ENCODE results near the gene BBOX1. TPM values are rescaled to one million over a fixed set of nuclear protein-coding genes. Genes with fewer than 3 reads are reported as not detected.

The BBOX1 gene
- total and polyA plus RNA-seq, 4 donors: 2.8 to 18.4 (median 9.0) TPM

- Histone ChIP-seq H3K9me3 (ENCODE audit: control insufficient read depth in 4 of 4, low read length in 3 of 4) (no peaks in the 10 kb centered on the region), H3K27me3 (ENCODE audit: control insufficient read depth in 4 of 4, insufficient read depth in 4 of 4, low read length in 3 of 4) (no peaks in the 10 kb centered on the region), H3K36me3 (ENCODE audit: control insufficient read depth in 4 of 4, insufficient read depth in 3 of 4, low read depth in 1 of 4, low read length in 3 of 4) (no peaks in the 10 kb centered on the region), H3K27ac (ENCODE audit: low read depth in 1 of 2, low read length in 2 of 2) (no peak overlapping the region), H3K4me3 (ENCODE audit: low read depth in 1 of 3, low read length in 3 of 3) (no peak overlapping the region), H3K4me1 (ENCODE audit: control insufficient read depth in 4 of 4, insufficient read depth in 4 of 4, low read length in 3 of 4) (peaks cover 0 to 36% (median 12%) of the 10 kb centered on the region in 4 donors), H3K9ac (ENCODE audit: low read depth in 1 of 2, low read length in 2 of 2) (no peak overlapping the region)
- TF ChIP-seq HNF4G (IDR thresholded peaks at IDR 0.05): no peak
- TF ChIP-seq RAD21 (IDR thresholded peaks at IDR 0.05): peak in 1 of 2 donors; percentile 24
- no peak for TF ChIP-seq EGR1 (IDR thresholded peaks at IDR 0.05; ENCODE audit: low read depth in 2 of 2)
- DNase-seq (ENCODE audit: low spot score): no peak
These were observed 43.9 kb downstream of the BBOX1 start for GRCh38 chr11:27084518-27084917.

- Histone ChIP-seq H3K4me1 (ENCODE audit: control insufficient read depth in 4 of 4, insufficient read depth in 4 of 4, low read length in 3 of 4) (peaks cover 1 to 36% (median 13%) of the 10 kb centered on the region in 4 donors), H3K36me3 (ENCODE audit: control insufficient read depth in 4 of 4, insufficient read depth in 3 of 4, low read depth in 1 of 4, low read length in 3 of 4) (no peaks in the 10 kb centered on the region), H3K9me3 (ENCODE audit: control insufficient read depth in 4 of 4, low read length in 3 of 4) (no peaks in the 10 kb centered on the region), H3K9ac (ENCODE audit: low read depth in 1 of 2, low read length in 2 of 2) (no peak overlapping the region), H3K27ac (ENCODE audit: low read depth in 1 of 2, low read length in 2 of 2) (no peak overlapping the region), H3K4me3 (ENCODE audit: low read depth in 1 of 3, low read length in 3 of 3) (no peak overlapping the region), H3K27me3 (ENCODE audit: control insufficient read depth in 4 of 4, insufficient read depth in 4 of 4, low read length in 3 of 4) (no peaks in the 10 kb centered on the region)
- no peak for TF ChIP-seq ATF3 (IDR thresholded peaks at IDR 0.05)
- no peak for TF ChIP-seq RXRA (IDR thresholded peaks at IDR 0.05)
- no peak for TF ChIP-seq MAX (IDR thresholded peaks at IDR 0.05)
- TF ChIP-seq REST (IDR thresholded peaks at IDR 0.05): no peak
- no peak for TF ChIP-seq SP1 (IDR thresholded peaks at IDR 0.05)
- no peak for TF ChIP-seq HNF4A (conservative IDR thresholded peaks at IDR 0.05)
- no peak for TF ChIP-seq RAD21 (IDR thresholded peaks at IDR 0.05)
- TF ChIP-seq JUND (IDR thresholded peaks at IDR 0.05): no peak
- 86% methylated on average over 1 of the region's 1 CpG for WGBS
- no peak for DNase-seq (ENCODE audit: low spot score)
These were observed 44.5 kb downstream of the BBOX1 start for GRCh38 chr11:27085111-27085510.

- Histone ChIP-seq H3K36me3 (ENCODE audit: control insufficient read depth in 4 of 4, insufficient read depth in 3 of 4, low read depth in 1 of 4, low read length in 3 of 4) (no peaks in the 10 kb centered on the region), H3K9ac (ENCODE audit: low read depth in 1 of 2, low read length in 2 of 2) (no peak overlapping the region), H3K4me1 (ENCODE audit: control insufficient read depth in 4 of 4, insufficient read depth in 4 of 4, low read length in 3 of 4) (peaks cover 1 to 40% (median 13%) of the 10 kb centered on the region in 4 donors), H3K27me3 (ENCODE audit: control insufficient read depth in 4 of 4, insufficient read depth in 4 of 4, low read length in 3 of 4) (no peaks in the 10 kb centered on the region), H3K9me3 (ENCODE audit: control insufficient read depth in 4 of 4, low read length in 3 of 4) (no peaks in the 10 kb centered on the region), H3K27ac (ENCODE audit: low read depth in 1 of 2, low read length in 2 of 2) (peak overlapping the region in 1 of 2 donors; percentile 29), H3K4me3 (ENCODE audit: low read depth in 1 of 3, low read length in 3 of 3) (no peak overlapping the region)
- no peak for DNase-seq (ENCODE audit: low spot score)
- WGBS: 0% methylated on average over 1 of the region's 1 CpG
- no peak for TF ChIP-seq FOXA1 (IDR thresholded peaks at IDR 0.05)
- no peak for TF ChIP-seq EGR1 (IDR thresholded peaks at IDR 0.05; ENCODE audit: low read depth in 2 of 2)
- no peak for TF ChIP-seq SP1 (IDR thresholded peaks at IDR 0.05)
- TF ChIP-seq NR2F2 (IDR thresholded peaks at IDR 0.05): no peak
- no peak for TF ChIP-seq MAX (IDR thresholded peaks at IDR 0.05)
- TF ChIP-seq FOXA2 (IDR thresholded peaks at IDR 0.05): no peak
- no peak for TF ChIP-seq RXRA (IDR thresholded peaks at IDR 0.05)
- TF ChIP-seq HNF4A (conservative IDR thresholded peaks at IDR 0.05): no peak
- no peak for TF ChIP-seq REST (IDR thresholded peaks at IDR 0.05)
- no peak for TF ChIP-seq RAD21 (IDR thresholded peaks at IDR 0.05)
- TF ChIP-seq GABPA (IDR thresholded peaks at IDR 0.05 in 1 of 2, conservative IDR thresholded peaks at IDR 0.05 in 1 of 2): no peak
- no peak for TF ChIP-seq ZBTB33 (IDR thresholded peaks at IDR 0.05)
- TF ChIP-seq CTCF (IDR thresholded peaks at IDR 0.05; ENCODE audit: low read depth, low read length, missing input control): no peak
These were observed 45.0 kb downstream of the BBOX1 start for GRCh38 chr11:27085605-27086004.

Data from liver (tissue), 9 donors.